GM19468 (cell line): ENCODE data around the gene ACSS3.
"Not testable (repeated sequence)": the region's sequence is repeated elsewhere in the genome, so short reads cannot be mapped to it uniquely, and the experiment has no call there.

Experiments used
- ATAC-seq: cut with Tn5 transposase; IDR thresholded peaks from one replicate; pipeline ENCODE4 v1.9.1; 2021; ENCODE audit warnings: mild to moderate bottlenecking, moderate library complexity, moderate number of reproducible peaks; ENCODE audit not compliant: unreplicated experiment; ENCODE audit errors: extremely low read depth

The ACSS3 gene

GRCh38 chr12:81162391-81163136, 84.7 kb downstream of the ACSS3 start:
- ATAC-seq = no peak

GRCh38 chr12:81164827-81165226, 86.9 kb downstream of the ACSS3 start:
- no peak for ATAC-seq

- ATAC-seq = no peak
Observed at GRCh38 chr12:81166790-81167189, 88.9 kb downstream of the ACSS3 start.

- no peak for ATAC-seq
Observed at GRCh38 chr12:81167694-81168093, 89.8 kb downstream of the ACSS3 start.

GRCh38 chr12:81168445-81168844, 90.6 kb downstream of the ACSS3 start:
- no peak for ATAC-seq

- no peak for ATAC-seq
Observed at GRCh38 chr12:81170072-81170471, 92.2 kb downstream of the ACSS3 start.

GRCh38 chr12:81172851-81173250, 95.0 kb downstream of the ACSS3 start:
- ATAC-seq = no peak

GRCh38 chr12:81174664-81175063, 96.8 kb downstream of the ACSS3 start:
- no peak for ATAC-seq

- ATAC-seq = no peak
Observed at GRCh38 chr12:81176796-81177195, 98.9 kb downstream of the ACSS3 start.

- no peak for ATAC-seq
Observed at GRCh38 chr12:81181691-81182090, 103.8 kb downstream of the ACSS3 start.

GRCh38 chr12:81187686-81188085, 109.8 kb downstream of the ACSS3 start:
- ATAC-seq = no peak

GRCh38 chr12:81196595-81196994, 118.7 kb downstream of the ACSS3 start:
- ATAC-seq = no peak

- ATAC-seq = not testable (repeated sequence)
Observed at GRCh38 chr12:81200561-81200960, 122.7 kb downstream of the ACSS3 start.

GRCh38 chr12:81203671-81204204, 125.9 kb downstream of the ACSS3 start:
- no peak for ATAC-seq

GRCh38 chr12:81205416-81205815, 127.5 kb downstream of the ACSS3 start:
- ATAC-seq = no peak

- no peak for ATAC-seq
Observed at GRCh38 chr12:81206429-81206828, 128.6 kb downstream of the ACSS3 start.

GRCh38 chr12:81207173-81207572, 129.3 kb downstream of the ACSS3 start:
- ATAC-seq = no peak

- ATAC-seq = no peak
Observed at GRCh38 chr12:81207664-81208063, 129.8 kb downstream of the ACSS3 start.

- ATAC-seq = no peak
Observed at GRCh38 chr12:81208187-81208911, 130.5 kb downstream of the ACSS3 start.

- no peak for ATAC-seq
Observed at GRCh38 chr12:81209012-81209411, 131.1 kb downstream of the ACSS3 start.

- not testable (repeated sequence) for ATAC-seq
Observed at GRCh38 chr12:81209772-81210225, 131.9 kb downstream of the ACSS3 start.
